ENCODE measurements around the gene PIEZO1.

DNA sequence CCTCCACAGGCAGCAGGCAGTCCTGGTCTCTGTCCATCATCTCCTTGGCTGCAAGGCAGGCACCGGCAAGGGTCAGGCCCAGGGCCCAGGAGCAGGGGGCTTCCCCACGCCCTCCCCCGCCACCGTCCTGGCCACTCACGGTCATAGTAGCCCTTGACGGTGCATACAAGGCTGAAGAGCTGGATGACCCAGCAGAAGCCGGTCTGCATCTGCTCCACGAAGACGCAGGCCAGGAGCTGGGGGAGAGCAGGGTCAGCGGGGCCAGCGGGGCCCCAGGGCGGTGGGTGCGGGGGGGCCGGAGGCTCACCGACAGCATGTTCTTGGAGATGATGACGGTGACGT lies 58.6 kb downstream of the PIEZO1 start:
- TF ChIP-seq, protein P1, sequence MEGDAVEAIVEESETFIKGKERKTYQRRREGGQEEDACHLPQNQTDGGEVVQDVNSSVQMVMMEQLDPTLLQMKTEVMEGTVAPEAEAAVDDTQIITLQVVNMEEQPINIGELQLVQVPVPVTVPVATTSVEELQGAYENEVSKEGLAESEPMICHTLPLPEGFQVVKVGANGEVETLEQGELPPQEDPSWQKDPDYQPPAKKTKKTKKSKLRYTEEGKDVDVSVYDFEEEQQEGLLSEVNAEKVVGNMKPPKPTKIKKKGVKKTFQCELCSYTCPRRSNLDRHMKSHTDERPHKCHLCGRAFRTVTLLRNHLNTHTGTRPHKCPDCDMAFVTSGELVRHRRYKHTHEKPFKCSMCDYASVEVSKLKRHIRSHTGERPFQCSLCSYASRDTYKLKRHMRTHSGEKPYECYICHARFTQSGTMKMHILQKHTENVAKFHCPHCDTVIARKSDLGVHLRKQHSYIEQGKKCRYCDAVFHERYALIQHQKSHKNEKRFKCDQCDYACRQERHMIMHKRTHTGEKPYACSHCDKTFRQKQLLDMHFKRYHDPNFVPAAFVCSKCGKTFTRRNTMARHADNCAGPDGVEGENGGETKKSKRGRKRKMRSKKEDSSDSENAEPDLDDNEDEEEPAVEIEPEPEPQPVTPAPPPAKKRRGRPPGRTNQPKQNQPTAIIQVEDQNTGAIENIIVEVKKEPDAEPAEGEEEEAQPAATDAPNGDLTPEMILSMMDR (IDR thresholded peaks at IDR 0.05) = no peak
- TF ChIP-seq POLR2A (IDR thresholded peaks at IDR 0.05) = no peak
